Measurements from ENCODE around the gene FBXO22. TPM values are rescaled to one million over a fixed set of nuclear protein-coding genes. Genes with fewer than 3 reads are reported as not detected.

Gene FBXO22
- total RNA-seq, 2 experiments from 2014 or later: 23.5 to 33.6 TPM

DNA sequence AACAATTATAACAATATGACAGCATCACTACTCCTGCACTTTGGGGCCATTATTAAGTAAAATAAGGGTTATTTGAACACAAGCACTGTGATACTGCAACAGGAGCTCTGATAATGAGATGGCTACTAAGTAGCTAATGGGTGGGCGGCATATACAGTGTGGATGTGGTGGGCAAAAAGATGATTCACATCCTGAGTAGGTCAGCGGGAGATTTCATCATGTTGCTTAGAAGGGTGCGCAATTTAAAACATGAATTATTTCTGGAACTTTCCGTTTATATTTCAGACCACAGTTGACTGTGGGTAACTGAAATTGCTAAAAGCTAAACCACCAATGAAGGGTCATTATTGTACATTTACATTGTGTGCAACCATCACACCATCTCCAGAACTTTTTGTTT is 42.3 kb downstream of the FBXO22 start:
- H3K27ac ChIP-seq (ENCODE audit: low read depth, low read length, poor library complexity, severe bottlenecking): no peak overlapping the region
- H4K20me1 ChIP-seq (ENCODE audit: insufficient read depth, low read length): peaks cover 4% of the 10 kb centered on the region; the same call in 1 of the 2 replicates
- ChIA-PET CTCF (ENCODE audit: unreplicated experiment) (no interaction called here), POLR2A (interaction anchor here (0.5 to 0.6 kb wide), 2 partner anchors 18 to 282 kb away, joined by 3 to 4 read pairs; no protein-coding TSS in a partner anchor)
- H3K79me2 ChIP-seq (ENCODE audit: insufficient read depth, low read depth, low read length): no peaks in the 10 kb centered on the region
- H3K36me3 ChIP-seq (ENCODE audit: insufficient read depth, low read length): no peaks in the 10 kb centered on the region
- H2AFZ ChIP-seq (ENCODE audit: low read length): no peak overlapping the region
- intact Hi-C loops (cut with micrococcal nuclease; ENCODE audit: unreplicated experiment): no loop called here
- BruUV-seq (replicated peaks): no TSS peak
- H3K4me2 ChIP-seq (ENCODE audit: low read length): no peak overlapping the region
- no peaks in the 10 kb centered on the region for H3K9me2 ChIP-seq (ENCODE audit: insufficient read depth, low read length)
- H3K4me1 ChIP-seq (ENCODE audit: insufficient read depth, low read length, poor library complexity, severe bottlenecking): no peaks in the 10 kb centered on the region
- no peak for DNase-seq (ENCODE audit: low spot score)
- H3K9me3 ChIP-seq (ENCODE audit: low read length): no peaks in the 10 kb centered on the region
- no peak for TF ChIP-seq EZH2phosphoT487 (IDR thresholded peaks at IDR 0.05; ENCODE audit: borderline replicate concordance, low read depth, low read length)
- TF ChIP-seq, protein P1, sequence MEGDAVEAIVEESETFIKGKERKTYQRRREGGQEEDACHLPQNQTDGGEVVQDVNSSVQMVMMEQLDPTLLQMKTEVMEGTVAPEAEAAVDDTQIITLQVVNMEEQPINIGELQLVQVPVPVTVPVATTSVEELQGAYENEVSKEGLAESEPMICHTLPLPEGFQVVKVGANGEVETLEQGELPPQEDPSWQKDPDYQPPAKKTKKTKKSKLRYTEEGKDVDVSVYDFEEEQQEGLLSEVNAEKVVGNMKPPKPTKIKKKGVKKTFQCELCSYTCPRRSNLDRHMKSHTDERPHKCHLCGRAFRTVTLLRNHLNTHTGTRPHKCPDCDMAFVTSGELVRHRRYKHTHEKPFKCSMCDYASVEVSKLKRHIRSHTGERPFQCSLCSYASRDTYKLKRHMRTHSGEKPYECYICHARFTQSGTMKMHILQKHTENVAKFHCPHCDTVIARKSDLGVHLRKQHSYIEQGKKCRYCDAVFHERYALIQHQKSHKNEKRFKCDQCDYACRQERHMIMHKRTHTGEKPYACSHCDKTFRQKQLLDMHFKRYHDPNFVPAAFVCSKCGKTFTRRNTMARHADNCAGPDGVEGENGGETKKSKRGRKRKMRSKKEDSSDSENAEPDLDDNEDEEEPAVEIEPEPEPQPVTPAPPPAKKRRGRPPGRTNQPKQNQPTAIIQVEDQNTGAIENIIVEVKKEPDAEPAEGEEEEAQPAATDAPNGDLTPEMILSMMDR (conservative IDR thresholded peaks at IDR 0.05; ENCODE audit: low read length): no peak
- H3K4me3 ChIP-seq (ENCODE audit: low read depth, low read length, poor library complexity, severe bottlenecking): no peak overlapping the region

GRCh38 chr15:75947092-75947491 is 43.4 kb downstream of the FBXO22 start:
- Histone ChIP-seq H3K79me2 (ENCODE audit: insufficient read depth, low read depth, low read length) (no peaks in the 10 kb centered on the region), H3K4me3 (ENCODE audit: low read depth, low read length, poor library complexity, severe bottlenecking) (no peak overlapping the region), H3K4me2 (ENCODE audit: low read length) (no peak overlapping the region), H4K20me1 (ENCODE audit: insufficient read depth, low read length) (peaks cover 4% of the 10 kb centered on the region; the same call in 1 of the 2 replicates), H3K9me2 (ENCODE audit: insufficient read depth, low read length) (no peaks in the 10 kb centered on the region), H3K36me3 (ENCODE audit: insufficient read depth, low read length) (no peaks in the 10 kb centered on the region), H2AFZ (ENCODE audit: low read length) (no peak overlapping the region), H3K4me1 (ENCODE audit: insufficient read depth, low read length, poor library complexity, severe bottlenecking) (no peaks in the 10 kb centered on the region), H3K9me3 (ENCODE audit: low read length) (no peaks in the 10 kb centered on the region), H3K27ac (ENCODE audit: low read depth, low read length, poor library complexity, severe bottlenecking) (no peak overlapping the region)
- intact Hi-C loops (cut with micrococcal nuclease; ENCODE audit: unreplicated experiment): no loop called here
- TF ChIP-seq, protein P1 (conservative IDR thresholded peaks at IDR 0.05; ENCODE audit: low read length): no peak
- no peak for TF ChIP-seq EZH2phosphoT487 (IDR thresholded peaks at IDR 0.05; ENCODE audit: borderline replicate concordance, low read depth, low read length)
- BruUV-seq (replicated peaks): no TSS peak
- ChIA-PET POLR2A (interaction anchor here (0.6 kb wide), 1 partner anchor 20 kb away, joined by 5 read pairs; no protein-coding TSS in a partner anchor), CTCF (ENCODE audit: unreplicated experiment) (no interaction called here)
- no peak for DNase-seq (ENCODE audit: low spot score)

DNA sequence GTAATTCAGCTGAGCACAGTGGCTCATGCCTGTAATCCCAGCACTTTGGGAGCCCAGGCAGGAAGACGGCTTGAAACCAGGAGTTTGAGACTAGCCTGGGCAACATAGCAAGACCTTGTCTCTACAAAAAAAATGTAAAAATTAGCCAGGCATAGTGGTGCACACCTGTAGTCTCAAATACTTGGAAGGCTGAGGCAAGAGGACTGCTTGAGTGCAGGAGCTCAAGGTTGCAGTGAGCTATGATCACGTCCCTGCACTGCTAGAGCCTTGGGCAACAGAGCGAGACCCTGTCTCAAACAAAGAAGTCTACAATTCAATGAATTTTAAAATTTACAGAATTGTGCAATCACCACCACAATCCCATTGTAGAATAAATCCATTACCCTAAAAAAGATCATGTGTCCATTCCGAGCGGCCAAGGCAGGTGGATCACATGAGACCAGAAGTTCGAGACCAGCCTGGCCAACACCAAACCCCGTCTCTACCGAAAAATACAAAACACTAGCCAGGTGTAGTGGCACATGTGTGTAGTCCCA is 45.2 kb downstream of the FBXO22 start:
- Histone ChIP-seq H3K9me3 (ENCODE audit: low read length) (no peaks in the 10 kb centered on the region), H3K9me2 (ENCODE audit: insufficient read depth, low read length) (no peaks in the 10 kb centered on the region), H3K36me3 (ENCODE audit: insufficient read depth, low read length) (no peaks in the 10 kb centered on the region), H2AFZ (ENCODE audit: low read length) (no peak overlapping the region), H3K4me3 (ENCODE audit: low read depth, low read length, poor library complexity, severe bottlenecking) (no peak overlapping the region), H3K27ac (ENCODE audit: low read depth, low read length, poor library complexity, severe bottlenecking) (no peak overlapping the region), H3K4me2 (ENCODE audit: low read length) (no peak overlapping the region), H3K4me1 (ENCODE audit: insufficient read depth, low read length, poor library complexity, severe bottlenecking) (no peaks in the 10 kb centered on the region), H3K79me2 (ENCODE audit: insufficient read depth, low read depth, low read length) (no peaks in the 10 kb centered on the region), H4K20me1 (ENCODE audit: insufficient read depth, low read length) (peaks cover 4% of the 10 kb centered on the region; the same call in 1 of the 2 replicates)
- ChIA-PET POLR2A (no interaction called here), CTCF (ENCODE audit: unreplicated experiment) (no interaction called here)
- no peak for DNase-seq (ENCODE audit: low spot score)
- no TSS peak for BruUV-seq (replicated peaks)
- TF ChIP-seq, protein P1 (conservative IDR thresholded peaks at IDR 0.05; ENCODE audit: low read length): no peak
- no peak for TF ChIP-seq EZH2phosphoT487 (IDR thresholded peaks at IDR 0.05; ENCODE audit: borderline replicate concordance, low read depth, low read length)
- intact Hi-C loops (cut with micrococcal nuclease; ENCODE audit: unreplicated experiment): no loop called here
